Karpas-422 (cell line): ENCODE results near the gene CHRNE. TPM values are rescaled to one million over a fixed set of nuclear protein-coding genes. Genes with fewer than 3 reads are reported as not detected.

ENCODE experiments used
- DNase-seq: peaks from one replicate; pipeline ENCODE4 v3.0.0-alpha.2; 2015
- H2AFZ ChIP-seq: fragments of 200-600 bp; sonication (generic); 2 replicates; pipeline ENCODE4 v1.6.1; 2014; ENCODE audit warnings: antibody characterized with exemption, low read length, mixed read lengths
- H3K27ac ChIP-seq: fragments of 200-600 bp; sonication (generic); 2 replicates; pipeline ENCODE4 v1.5.1; 2014; ENCODE audit warnings: mild to moderate bottlenecking, low read length, moderate library complexity
- H3K27me3 ChIP-seq: fragments of 200-600 bp; sonication (generic); 2 replicates; pipeline ENCODE4 v1.6.1; 2014; ENCODE audit warnings: low read length, mixed read lengths
- H3K36me3 ChIP-seq: fragments of 200-600 bp; sonication (generic); 2 replicates; pipeline ENCODE4 v1.6.1; 2014; ENCODE audit warnings: low read length, mixed read lengths; ENCODE audit not compliant: insufficient read depth
- H3K4me1 ChIP-seq: fragments of 200-600 bp; sonication (generic); 2 replicates; pipeline ENCODE4 v1.6.1; 2014; ENCODE audit warnings: mild to moderate bottlenecking, low read length, mixed read lengths
- H3K4me2 ChIP-seq: fragments of 200-600 bp; sonication (generic); 2 replicates; pipeline ENCODE4 v1.6.1; 2014; ENCODE audit warnings: low read length, low read depth, mild to moderate bottlenecking; ENCODE audit not compliant: poor library complexity, severe bottlenecking
- H3K4me3 ChIP-seq: fragments of 200-600 bp; sonication (generic); 2 replicates; pipeline ENCODE4 v1.5.1; 2014; ENCODE audit warnings: mild to moderate bottlenecking, antibody characterized with exemption, low read length, mixed read lengths
- H3K79me2 ChIP-seq: fragments of 200-600 bp; sonication (generic); 2 replicates; pipeline ENCODE4 v1.6.1; 2014; ENCODE audit warnings: mild to moderate bottlenecking, low read length, mixed read lengths
- H3K9ac ChIP-seq: fragments of 200-600 bp; sonication (generic); 2 replicates; pipeline ENCODE4 v1.6.0; 2014; ENCODE audit warnings: low read length
- H3K9me2 ChIP-seq: fragments of 200-600 bp; sonication (generic), shearing (Covaris generic); replicated peaks from 2 replicates; pipeline ENCODE4 v1.6.0; 2014; ENCODE audit warnings: mild to moderate bottlenecking, low read length, moderate library complexity; ENCODE audit not compliant: insufficient read depth
- H3K9me3 ChIP-seq: fragments of 300-700, 200-600 bp; sonication (generic); 2 replicates; pipeline ENCODE4 v1.6.1; 2014; ENCODE audit warnings: low read length, mixed read lengths
- H4K20me1 ChIP-seq: fragments of 200-600 bp; sonication (generic); 2 replicates; pipeline ENCODE4 v1.6.1; 2014; ENCODE audit warnings: mild to moderate bottlenecking, antibody characterized with exemption, low read length, low read depth; ENCODE audit not compliant: insufficient read depth
- total RNA-seq: library from RNA; depleted of rRNA; stranded (reverse); fragments of >200 nt; shearing (Covaris generic); gene quantifications from 2 replicates; pipeline ENCODE4 v1.2.3, GENCODE V29; 2014; ENCODE audit warnings: low replicate concordance

CHRNE gene
- total RNA-seq, 1 experiment from 2014 or later: 0.11 TPM

DNA sequence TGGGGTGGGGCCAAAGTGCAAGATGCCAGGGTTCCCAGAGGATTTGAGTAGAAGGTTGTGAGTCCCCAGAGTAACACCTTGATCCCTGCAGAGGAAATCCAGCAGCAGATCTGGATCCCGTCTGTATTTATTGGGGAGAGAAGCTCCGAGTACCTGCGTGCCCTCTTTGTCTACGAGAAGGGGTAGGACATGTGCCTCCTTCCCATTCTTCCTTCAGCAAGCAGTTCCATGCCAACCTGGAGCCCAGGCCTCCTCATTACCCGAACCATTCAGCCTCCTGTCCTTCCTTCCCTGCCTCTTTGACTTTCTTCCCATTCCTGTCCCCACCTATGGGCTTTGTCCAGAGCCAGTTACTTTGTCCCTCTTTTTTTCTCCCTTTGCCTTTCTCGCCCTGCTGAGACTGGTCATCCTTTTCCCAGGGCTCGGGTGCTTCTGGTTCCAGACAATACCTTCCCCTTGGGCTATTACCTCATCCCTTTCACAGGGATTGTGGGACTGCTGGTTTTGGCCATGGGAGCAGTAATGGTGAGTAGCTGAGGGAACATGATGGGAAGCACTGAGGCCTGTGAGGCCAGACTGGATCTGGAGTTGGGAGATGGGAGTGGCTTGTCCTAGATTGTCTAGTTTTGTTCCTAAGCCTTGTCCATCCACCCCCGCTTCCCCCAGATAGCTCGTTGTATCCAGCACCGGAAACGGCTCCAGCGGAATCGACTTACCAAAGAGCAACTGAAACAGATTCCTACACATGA is 40.0 kb upstream of the CHRNE start:
- 0 out of 2 replicates have a peak overlapping the region, but pooled peaks have one; percentile 78 for H3K4me3 ChIP-seq

DNA sequence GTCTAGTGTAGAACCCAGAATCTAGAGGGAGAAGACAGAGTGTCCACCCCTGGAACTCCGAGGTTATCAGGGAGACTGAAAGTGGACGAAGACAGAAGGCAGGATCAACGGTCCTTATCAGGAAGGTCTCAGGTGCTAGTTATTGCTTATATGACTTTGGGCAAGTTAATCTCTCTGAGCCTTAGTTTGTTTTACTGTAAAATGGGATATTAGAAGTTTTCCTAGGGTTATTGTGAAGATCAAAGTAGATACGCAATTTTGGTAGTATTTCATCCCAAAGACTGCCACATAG is 38.4 kb upstream of the CHRNE start:
- H3K36me3 ChIP-seq: peaks cover 32% of the 10 kb centered on the region
- H4K20me1 ChIP-seq: peaks cover 17% of the 10 kb centered on the region; the same call in 1 of the 2 replicates
- H3K9me2 ChIP-seq: no peaks in the 10 kb centered on the region
- H3K27ac ChIP-seq: peak overlapping the region; percentile 91
- H3K4me3 ChIP-seq: peak overlapping the region; percentile 78
- no peak overlapping the region for H2AFZ ChIP-seq
- DNase-seq: no peak
- H3K9me3 ChIP-seq: no peaks in the 10 kb centered on the region
- peak overlapping the region; percentile 94 for H3K4me2 ChIP-seq
- peak overlapping the region; percentile 95 for H3K9ac ChIP-seq
- peaks cover 60% of the 10 kb centered on the region for H3K4me1 ChIP-seq
- peaks cover 65% of the 10 kb centered on the region for H3K79me2 ChIP-seq
- H3K27me3 ChIP-seq: no peaks in the 10 kb centered on the region

More for the DNA sequence above, 40.0 kb upstream of the CHRNE start:
- H3K27me3 ChIP-seq: no peaks in the 10 kb centered on the region
- peak overlapping the region; percentile 95; the same call in 1 of the 2 replicates for H3K9ac ChIP-seq
- H4K20me1 ChIP-seq: peaks cover 32% of the 10 kb centered on the region
- H3K4me2 ChIP-seq: peak overlapping the region; percentile 94
- H3K9me3 ChIP-seq: no peaks in the 10 kb centered on the region
- H2AFZ ChIP-seq: no peak overlapping the region
- peaks cover 70% of the 10 kb centered on the region for H3K79me2 ChIP-seq
- H3K4me1 ChIP-seq: peaks cover 67% of the 10 kb centered on the region
- peak overlapping the region; percentile 91; the same call in 1 of the 2 replicates for H3K27ac ChIP-seq
- no peak for DNase-seq
- no peaks in the 10 kb centered on the region for H3K9me2 ChIP-seq
- peaks cover 42% of the 10 kb centered on the region for H3K36me3 ChIP-seq

DNA sequence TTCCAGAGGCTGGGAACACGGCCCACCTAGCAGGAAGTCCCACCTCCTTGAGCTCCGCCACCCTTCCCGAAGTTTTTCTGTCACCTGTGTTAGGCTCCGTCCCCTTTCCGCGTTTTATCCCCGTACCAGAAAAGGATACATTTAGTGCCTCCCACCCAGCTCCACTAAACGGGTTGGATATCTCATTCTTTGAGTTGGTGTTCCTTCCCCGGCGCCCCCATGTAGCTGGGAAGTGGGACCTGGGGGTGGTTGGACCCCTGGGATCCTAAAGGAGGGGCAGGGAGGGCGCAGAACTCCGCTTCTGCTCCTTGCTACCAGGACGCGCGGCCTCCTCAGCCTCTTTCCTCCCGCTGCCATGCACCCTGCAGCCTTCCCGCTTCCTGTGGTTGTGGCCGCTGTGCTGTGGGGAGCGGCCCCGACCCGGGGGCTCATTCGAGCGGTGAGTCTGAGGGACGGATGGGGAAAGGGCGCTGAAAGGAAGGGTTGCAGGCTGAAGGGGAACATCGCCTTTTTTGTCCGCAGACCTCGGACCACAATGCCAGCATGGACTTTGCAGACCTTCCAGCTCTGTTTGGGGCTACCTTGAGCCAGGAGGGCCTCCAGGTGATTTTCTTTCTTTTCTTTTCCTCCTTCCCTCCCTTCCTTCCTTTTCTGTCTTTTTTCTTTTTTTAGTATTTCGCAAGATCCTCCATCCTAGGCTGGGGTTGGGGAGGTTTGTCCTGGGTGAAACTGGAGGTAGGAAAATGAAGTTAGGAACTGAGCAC is 37.8 kb upstream of the CHRNE start:
- Histone ChIP-seq H3K9me3 (no peaks in the 10 kb centered on the region), H3K9ac (peak overlapping the region; percentile 95), H3K27ac (peak overlapping the region; percentile 91), H3K4me3 (peak overlapping the region; percentile 78), H3K27me3 (no peaks in the 10 kb centered on the region), H3K9me2 (no peaks in the 10 kb centered on the region), H3K79me2 (peaks cover 61% of the 10 kb centered on the region), H3K4me1 (peaks cover 54% of the 10 kb centered on the region), H2AFZ (no peak overlapping the region), H3K4me2 (peak overlapping the region; percentile 94), H4K20me1 (peaks cover 12% of the 10 kb centered on the region; the same call in 1 of the 2 replicates), H3K36me3 (peaks cover 29% of the 10 kb centered on the region)
- DNase-seq: peak; percentile 74

DNA sequence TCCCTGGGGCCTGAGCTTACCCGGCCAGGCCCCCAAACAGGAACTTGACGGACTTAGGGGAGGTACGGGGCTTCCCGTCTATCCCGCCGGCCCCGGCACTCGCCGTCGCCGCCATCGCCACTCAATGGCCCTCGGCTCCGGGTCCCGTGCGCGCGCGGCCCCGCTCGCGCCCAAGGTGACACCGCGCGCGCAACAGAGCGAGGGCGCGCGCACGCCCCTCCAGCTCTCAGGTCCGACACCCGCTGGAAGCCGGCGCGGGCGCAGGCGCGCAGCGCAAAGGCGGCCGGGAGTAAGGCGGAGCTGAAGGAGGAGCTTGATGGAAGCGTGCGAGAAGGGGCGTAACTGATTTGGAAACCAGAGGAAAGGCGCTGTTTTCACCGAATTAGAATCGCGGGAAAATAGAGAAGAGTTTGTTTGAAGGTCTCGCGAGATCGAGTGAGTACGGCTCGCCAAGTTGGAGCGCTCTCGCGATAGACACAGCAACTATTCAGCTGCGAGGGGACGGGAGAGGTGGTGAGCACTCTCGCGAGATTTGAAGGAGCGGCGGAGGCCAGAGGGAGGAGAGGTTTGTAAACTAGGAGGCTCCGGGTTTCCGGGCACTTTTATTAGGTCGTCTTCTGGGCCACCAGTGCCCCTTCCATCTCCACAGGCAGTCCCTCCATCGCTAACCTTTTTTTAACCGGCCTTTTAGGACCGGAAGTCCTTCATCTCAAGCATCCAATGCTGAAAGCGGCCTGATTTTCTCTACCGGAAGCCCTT is 37.1 kb upstream of the CHRNE start, which contains the start of the genes RNF167 and SLC25A11:
TSS of gene RNF167 (plus strand) at position 473 of the 759 bp plus-strand sequence. CDS start 642 bp downstream, outside the sequence.
TSS of gene SLC25A11 (minus strand) at position 251 of the 759 bp plus-strand sequence. CDS start at position 115, 136 bp downstream.
- peaks cover 47% of the 10 kb centered on the region for H3K4me1 ChIP-seq
- H3K4me2 ChIP-seq: peak within 1 kb of the TSS; percentile 94
- H3K9me2 ChIP-seq: no peaks in the 10 kb centered on the region
- no peaks in the 10 kb centered on the region for H3K27me3 ChIP-seq
- peak within 1 kb of the TSS; percentile 91 for H3K27ac ChIP-seq
- peaks cover 5% of the 10 kb centered on the region; the same call in 1 of the 2 replicates for H4K20me1 ChIP-seq
- DNase-seq: peak; percentile 100
- peak within 1 kb of the TSS; percentile 96 for H3K4me3 ChIP-seq
- H3K9ac ChIP-seq: peak within 1 kb of the TSS; percentile 95
- no peaks in the 10 kb centered on the region for H3K9me3 ChIP-seq
- H3K79me2 ChIP-seq: peaks cover 56% of the 10 kb centered on the region
- H2AFZ ChIP-seq: peak within 1 kb of the TSS; percentile 44; the same call in 1 of the 2 replicates
- H3K36me3 ChIP-seq: peaks cover 24% of the 10 kb centered on the region

DNA sequence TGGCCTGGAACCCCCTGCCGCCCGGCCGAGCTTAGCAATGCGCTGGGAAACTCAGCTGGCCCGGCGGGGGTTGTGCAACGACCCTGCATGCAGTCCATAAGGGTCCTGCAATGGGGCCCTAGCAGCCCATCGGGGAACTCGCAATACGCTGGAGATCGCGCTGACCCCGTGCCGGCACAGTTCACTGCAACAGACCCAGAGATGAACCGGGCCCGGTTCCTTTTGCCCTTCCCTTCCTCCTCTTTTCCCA is 36.6 kb upstream of the CHRNE start:
- no peaks in the 10 kb centered on the region for H3K9me3 ChIP-seq
- peak overlapping the region; percentile 96 for H3K4me3 ChIP-seq
- peaks cover 42% of the 10 kb centered on the region for H3K4me1 ChIP-seq
- H3K9ac ChIP-seq: peak overlapping the region; percentile 95
- H2AFZ ChIP-seq: peak overlapping the region; percentile 44; the same call in 1 of the 2 replicates
- H3K4me2 ChIP-seq: peak overlapping the region; percentile 92
- H4K20me1 ChIP-seq: peaks cover 2% of the 10 kb centered on the region; the same call in 1 of the 2 replicates
- DNase-seq: no peak
- no peaks in the 10 kb centered on the region for H3K9me2 ChIP-seq
- peaks cover 56% of the 10 kb centered on the region for H3K79me2 ChIP-seq
- H3K27me3 ChIP-seq: no peaks in the 10 kb centered on the region
- peak overlapping the region; percentile 82 for H3K27ac ChIP-seq
- H3K36me3 ChIP-seq: peaks cover 24% of the 10 kb centered on the region

DNA sequence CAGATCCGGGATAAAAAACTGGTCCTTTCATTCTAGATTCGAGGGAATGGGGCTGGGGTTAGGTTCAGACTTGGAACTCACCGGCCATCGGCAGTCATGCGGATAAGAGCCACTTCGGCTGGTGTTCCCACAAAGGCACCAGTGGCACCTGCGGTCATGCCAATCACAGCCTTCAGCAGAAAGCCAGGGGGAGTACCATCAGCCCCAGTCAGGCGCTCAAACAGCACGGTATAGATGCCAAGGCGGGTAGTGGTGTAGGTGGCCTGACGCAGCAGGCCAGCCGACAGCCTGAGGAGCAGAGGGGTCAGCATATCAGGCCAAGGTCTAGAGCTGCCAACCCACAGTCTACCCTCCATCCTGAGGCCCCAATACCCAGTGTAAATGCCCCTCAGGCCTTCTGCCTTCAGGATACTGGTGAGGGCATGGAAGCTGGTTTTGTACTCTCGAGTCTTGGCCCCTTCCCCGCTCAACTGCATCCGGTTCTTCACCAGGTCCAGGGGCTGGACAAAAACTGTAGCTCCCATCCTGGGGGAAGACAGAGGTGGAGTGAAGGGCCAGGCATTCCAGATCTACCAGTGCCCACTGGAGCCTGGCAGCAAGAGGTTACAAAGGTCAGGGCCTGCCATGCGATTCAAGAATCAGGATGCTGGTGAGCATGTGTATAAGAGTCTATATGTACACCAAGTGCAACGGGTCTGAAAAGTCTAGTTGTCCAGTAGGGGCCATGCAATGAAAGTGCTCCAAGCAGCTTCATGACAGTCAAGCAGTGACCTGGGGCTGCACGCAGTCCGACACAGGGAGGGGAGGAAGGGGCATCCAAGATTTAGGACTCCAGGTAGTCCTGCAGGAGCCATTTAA is 36.0 kb upstream of the CHRNE start:
- peaks cover 56% of the 10 kb centered on the region for H3K79me2 ChIP-seq
- peaks cover 24% of the 10 kb centered on the region for H3K36me3 ChIP-seq
- H3K4me2 ChIP-seq: peak overlapping the region; percentile 92
- H3K27me3 ChIP-seq: no peaks in the 10 kb centered on the region
- peak; percentile 68 for DNase-seq
- peaks cover 36% of the 10 kb centered on the region for H3K4me1 ChIP-seq
- H4K20me1 ChIP-seq: no peaks in the 10 kb centered on the region; the same call in 1 of the 2 replicates
- no peaks in the 10 kb centered on the region for H3K9me3 ChIP-seq
- peak overlapping the region; percentile 82 for H3K27ac ChIP-seq
- no peaks in the 10 kb centered on the region for H3K9me2 ChIP-seq
- H3K9ac ChIP-seq: peak overlapping the region; percentile 95
- H2AFZ ChIP-seq: peak overlapping the region; percentile 44; the same call in 1 of the 2 replicates
- peak overlapping the region; percentile 96 for H3K4me3 ChIP-seq

DNA sequence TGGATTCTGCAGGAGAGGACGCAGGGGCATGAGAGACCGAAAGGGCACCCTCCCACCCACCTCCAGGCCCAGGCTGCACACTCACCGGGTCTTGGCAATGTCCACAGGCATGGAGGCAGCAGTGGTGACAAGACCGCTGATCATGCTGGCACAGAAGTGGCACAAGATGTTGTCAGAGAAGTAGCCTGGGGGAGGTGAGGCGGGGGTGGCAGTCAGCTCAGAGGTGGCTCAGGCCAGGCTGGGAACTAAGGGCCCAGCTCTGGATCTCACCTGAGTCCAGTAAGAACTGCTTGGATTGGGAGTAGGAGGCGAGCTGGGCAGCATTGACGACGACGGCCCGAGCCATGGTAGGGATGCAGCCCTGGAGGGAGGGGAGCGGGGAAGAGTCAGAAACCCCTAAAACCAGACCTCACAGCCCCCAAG is 35.2 kb upstream of the CHRNE start:
- no peak overlapping the region for H2AFZ ChIP-seq
- H3K27me3 ChIP-seq: no peaks in the 10 kb centered on the region
- peaks cover 55% of the 10 kb centered on the region for H3K79me2 ChIP-seq
- peak overlapping the region; percentile 96; the same call in 1 of the 2 replicates for H3K4me3 ChIP-seq
- peaks cover 19% of the 10 kb centered on the region for H3K36me3 ChIP-seq
- H4K20me1 ChIP-seq: no peaks in the 10 kb centered on the region; the same call in 1 of the 2 replicates
- no peaks in the 10 kb centered on the region for H3K9me3 ChIP-seq
- no peaks in the 10 kb centered on the region for H3K9me2 ChIP-seq
- H3K9ac ChIP-seq: peak overlapping the region; percentile 95
- H3K27ac ChIP-seq: no peak overlapping the region
- peak overlapping the region; percentile 92 for H3K4me2 ChIP-seq
- no peak for DNase-seq
- H3K4me1 ChIP-seq: peaks cover 28% of the 10 kb centered on the region
